PC-9 (cell line): ENCODE data around the gene TOM1L2. TPM values are rescaled to one million over a fixed set of nuclear protein-coding genes. Genes with fewer than 3 reads are reported as not detected.
"Not testable (repeated sequence)": the region's sequence is repeated elsewhere in the genome, so short reads cannot be mapped to it uniquely, and the experiment has no call there.

ENCODE experiments used
- BruUV-seq: library from RNA; stranded (reverse); fragments of 400-500 nt; replicated peaks from 2 replicates; lab custom pipeline; 2021; lab: Mats Ljungman, UMichigan
- CTCF ChIA-PET: fragments of 300-600 bp; sonication (Branson Sonifier 250); formaldehyde crosslinking; loops from one replicate; lab custom pipeline; 2022; ENCODE audit warnings: antibody characterized with exemption; lab: Charles Lee
- POLR2A ChIA-PET: fragments of 300-600 bp; sonication (Branson Sonifier 250); formaldehyde crosslinking; loops from one replicate; lab custom pipeline; 2022; ENCODE audit warnings: antibody characterized with exemption; ENCODE audit not compliant: unreplicated experiment; lab: Charles Lee
- DNase-seq, 2 experiments: peaks; one replicate each; pipeline versions ENCODE4 v3.0.0 to v3.0.0-alpha.2; 2015 to 2022; ENCODE audit warnings: mixed read lengths in 1 of 2
- H2AFZ ChIP-seq: fragments of 200-600 bp; sonication (generic); 2 replicates; pipeline ENCODE4 v1.8.1; 2017; ENCODE audit warnings: antibody characterized with exemption
- H3F3A ChIP-seq: fragments of 200-600 bp; sonication (generic); 2 replicates; pipeline ENCODE4 v1.8.1; 2017; ENCODE audit warnings: antibody characterized with exemption, mild to moderate bottlenecking, low read depth; ENCODE audit not compliant: insufficient read depth
- H3K27ac ChIP-seq: fragments of 200-600 bp; sonication (generic); 2 replicates; pipeline ENCODE4 v1.6.1; 2016; ENCODE audit warnings: mixed run types
- H3K27me3 ChIP-seq: fragments of 200-600 bp; sonication (generic); 2 replicates; pipeline ENCODE4 v1.6.1; 2016; ENCODE audit warnings: low read depth, mixed run types; ENCODE audit not compliant: insufficient read depth
- H3K36me3 ChIP-seq: fragments of 200-600 bp; sonication (generic); 2 replicates; pipeline ENCODE4 v1.6.1; 2016; ENCODE audit warnings: low read depth, mixed run types
- H3K4me1 ChIP-seq: fragments of 200-600 bp; sonication (generic); replicated peaks from 2 replicates; pipeline ENCODE4 v1.6.1; 2016; ENCODE audit warnings: mixed run types; ENCODE audit not compliant: insufficient read depth
- H3K4me2 ChIP-seq: fragments of 200-600 bp; sonication (generic); 2 replicates; pipeline ENCODE4 v1.6.1; 2017; ENCODE audit warnings: mixed run types
- H3K4me3 ChIP-seq: fragments of 200-600 bp; sonication (generic); 2 replicates; pipeline ENCODE4 v1.6.1; 2016; ENCODE audit warnings: mixed run types
- H3K79me2 ChIP-seq: fragments of 200-600 bp; sonication (generic); 2 replicates; pipeline ENCODE4 v1.6.1; 2017; ENCODE audit warnings: low read depth, mixed run types
- H3K9me2 ChIP-seq: fragments of 200-600 bp; sonication (generic); 2 replicates; pipeline ENCODE4 v1.8.1; 2017; ENCODE audit warnings: mild to moderate bottlenecking; ENCODE audit not compliant: insufficient read depth
- H3K9me3 ChIP-seq: fragments of 200-600 bp; sonication (generic); 2 replicates; pipeline ENCODE4 v1.8.1; 2016; ENCODE audit warnings: low read depth; ENCODE audit not compliant: insufficient read depth
- H4K20me1 ChIP-seq: fragments of 200-600 bp; sonication (generic); 2 replicates; pipeline ENCODE4 v1.8.1; 2017; ENCODE audit not compliant: insufficient read depth
- CTCF ChIP-seq: fragments of 200-600 bp; sonication (generic); conservative IDR thresholded peaks from 2 replicates; pipeline ENCODE4 v1.6.1; 2017; ENCODE audit warnings: mixed run types, antibody characterized with exemption, mild to moderate bottlenecking, moderate library complexity
- EZH2 ChIP-seq: fragments of 200-600 bp; sonication (generic); IDR thresholded peaks from 2 replicates; pipeline ENCODE4 v1.8.0; 2017; ENCODE audit warnings: antibody characterized with exemption, low read depth
- intact Hi-C: fragments of 100-400 bp; cut with micrococcal nuclease; formaldehyde crosslinking; loops from one replicate; pipeline ENCODE4 v1.10.0; 2022; ENCODE audit not compliant: unreplicated experiment
- total RNA-seq: library from RNA; stranded (reverse); gene quantifications from 2 replicates; pipeline ENCODE4 v1.2.3, GENCODE V29; 2021

The TOM1L2 gene
- total RNA-seq, 1 experiment from 2014 or later: 68.5 TPM

- Histone ChIP-seq H3K4me1 (peaks cover 44% of the 10 kb centered on the region), H3K9me3 (no peaks in the 10 kb centered on the region), H3K27ac (peak overlapping the region; percentile 90), H3K79me2 (peaks cover 64% of the 10 kb centered on the region), H3F3A (peaks cover 44% of the 10 kb centered on the region), H3K36me3 (no peaks in the 10 kb centered on the region), H3K4me3 (no peak overlapping the region; the same call in 1 of the 2 replicates), H2AFZ (no peak overlapping the region), H4K20me1 (no peaks in the 10 kb centered on the region; the same call in 1 of the 2 replicates), H3K27me3 (no peaks in the 10 kb centered on the region), H3K4me2 (peak overlapping the region; percentile 49), H3K9me2 (no peaks in the 10 kb centered on the region)
- no TSS peak for BruUV-seq
- intact Hi-C loops: no loop called here
- TF ChIP-seq EZH2: no peak
- TF ChIP-seq CTCF: no peak
- CTCF ChIA-PET: interaction anchor here (1.8 kb wide), 1 partner anchor 36 kb away, joined by 23 read pairs; no protein-coding TSS in a partner anchor
- no peak for DNase-seq
- POLR2A ChIA-PET: interaction anchor here (0.5 to 1.4 kb wide), 4 partner anchors 13 to 22 kb away, joined by 3 to 21 read pairs (median 8); partner anchors contain the start of genes DRC3 and TOM1L2
Observed at GRCh38 chr17:17957584-17957916, 14.7 kb downstream of the TOM1L2 start.

GRCh38 chr17:17955790-17956341, 16.3 kb downstream of the TOM1L2 start:
- H3K9me2 ChIP-seq, H3K27me3 ChIP-seq, H3K36me3 ChIP-seq, DNase-seq, H3K4me2 ChIP-seq, BruUV-seq, H3K9me3 ChIP-seq, H3K4me3 ChIP-seq, H4K20me1 ChIP-seq, intact Hi-C loops, H2AFZ ChIP-seq, CTCF ChIA-PET: not testable (repeated sequence)
- H3K4me1 ChIP-seq: peaks cover 43% of the 10 kb centered on the region
- POLR2A ChIA-PET: interaction anchor here (0.6 to 0.7 kb wide), 2 partner anchors 11 to 15 kb away, joined by 3 to 13 read pairs; no protein-coding TSS in a partner anchor
- peak overlapping the region; percentile 90; the same call in 1 of the 2 replicates for H3K27ac ChIP-seq
- H3K79me2 ChIP-seq: peaks cover 54% of the 10 kb centered on the region
- peaks cover 46% of the 10 kb centered on the region for H3F3A ChIP-seq

- H3K4me3 ChIP-seq: no peak overlapping the region
- H3K9me3 ChIP-seq: no peaks in the 10 kb centered on the region
- peaks cover 30% of the 10 kb centered on the region for H3F3A ChIP-seq
- peaks cover 25% of the 10 kb centered on the region for H3K4me1 ChIP-seq
- no peak for DNase-seq
- H3K36me3 ChIP-seq: no peaks in the 10 kb centered on the region
- CTCF ChIA-PET: no interaction called here
- H3K4me2 ChIP-seq: no peak overlapping the region
- TF ChIP-seq CTCF (no peak), EZH2 (no peak)
- no peak overlapping the region for H2AFZ ChIP-seq
- no peaks in the 10 kb centered on the region for H3K27me3 ChIP-seq
- POLR2A ChIA-PET: no interaction called here
- no TSS peak for BruUV-seq
- H4K20me1 ChIP-seq: no peaks in the 10 kb centered on the region
- no peak overlapping the region for H3K27ac ChIP-seq
- peaks cover 40% of the 10 kb centered on the region for H3K79me2 ChIP-seq
- intact Hi-C loops: no loop called here
- no peaks in the 10 kb centered on the region for H3K9me2 ChIP-seq
Observed at GRCh38 chr17:17954079-17954478, 18.1 kb downstream of the TOM1L2 start.
